Superior temporal gyrus (tissue), 1 donor: ENCODE data around the gene BRCA1.

ENCODE experiments used
- DNase-seq: peaks from one replicate; pipeline ENCODE4 v3.0.0-alpha.2; 2016; ENCODE audit errors: extremely low spot score

Gene BRCA1

DNA sequence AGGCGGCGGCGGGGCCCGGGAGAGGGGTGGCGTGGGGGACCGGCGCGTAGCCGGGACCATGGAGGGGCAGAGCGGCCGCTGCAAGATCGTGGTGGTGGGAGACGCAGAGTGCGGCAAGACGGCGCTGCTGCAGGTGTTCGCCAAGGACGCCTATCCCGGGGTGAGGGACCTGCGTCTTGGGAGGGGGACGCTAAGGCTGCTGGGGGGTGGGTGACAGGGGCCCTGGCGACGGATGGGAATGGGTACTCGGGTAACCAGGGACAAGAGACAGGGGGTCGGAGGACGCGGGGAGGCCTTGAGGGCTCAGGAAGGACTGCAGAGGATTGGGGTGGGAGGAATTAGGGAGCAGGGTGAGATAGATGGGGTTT lies 99.9 kb downstream of the BRCA1 start:
- no peak for DNase-seq

DNA sequence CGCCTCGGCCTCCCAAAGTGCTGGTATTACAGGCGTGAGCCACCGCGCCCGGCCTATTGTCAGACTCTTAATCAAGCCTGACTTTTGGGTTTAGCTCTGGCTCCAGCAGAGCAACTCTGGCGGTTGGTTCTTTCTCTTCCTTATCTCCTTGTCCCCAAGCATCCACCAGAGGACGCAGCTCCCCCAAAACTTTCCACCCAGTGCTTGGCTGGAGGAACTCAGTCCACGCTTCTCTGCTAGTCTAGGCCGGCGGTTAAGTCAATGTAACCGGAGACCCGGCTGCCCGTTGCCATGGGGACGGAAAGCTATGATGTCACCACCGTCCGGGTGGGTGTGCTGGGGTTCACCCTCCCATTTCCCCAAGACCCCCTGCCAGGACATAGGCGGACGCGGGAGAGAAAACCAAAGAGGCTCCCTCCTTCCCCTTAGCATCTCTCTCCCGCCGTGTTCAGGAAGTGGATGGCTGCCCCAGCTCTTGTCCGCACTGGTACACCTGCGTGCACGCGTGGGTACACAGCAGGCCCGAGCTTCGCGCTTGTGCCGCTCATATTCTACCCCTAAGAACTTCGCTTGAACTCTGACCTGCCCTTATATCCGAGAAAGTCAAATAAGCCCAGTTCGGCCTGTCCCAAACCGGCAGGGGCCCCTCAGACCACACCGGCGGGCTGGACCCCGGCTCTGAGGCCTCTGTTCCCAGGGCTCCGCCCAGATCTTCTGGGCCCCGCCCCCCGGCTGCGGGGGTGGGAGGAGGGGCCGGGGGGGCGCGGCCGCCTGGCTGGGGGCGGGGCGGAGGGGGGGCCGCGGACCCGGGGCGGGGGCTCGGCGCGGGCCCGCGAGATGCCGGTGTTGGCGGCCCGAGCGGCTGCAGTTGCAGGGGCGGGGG lies 100.5 kb downstream of the BRCA1 start, which contains the start of gene RND2:
Gene RND2 (plus strand): TSS at position 825 of the 883 bp plus-strand sequence. CDS start 117 bp downstream, outside the sequence.
- peak; percentile 93 for DNase-seq

DNA sequence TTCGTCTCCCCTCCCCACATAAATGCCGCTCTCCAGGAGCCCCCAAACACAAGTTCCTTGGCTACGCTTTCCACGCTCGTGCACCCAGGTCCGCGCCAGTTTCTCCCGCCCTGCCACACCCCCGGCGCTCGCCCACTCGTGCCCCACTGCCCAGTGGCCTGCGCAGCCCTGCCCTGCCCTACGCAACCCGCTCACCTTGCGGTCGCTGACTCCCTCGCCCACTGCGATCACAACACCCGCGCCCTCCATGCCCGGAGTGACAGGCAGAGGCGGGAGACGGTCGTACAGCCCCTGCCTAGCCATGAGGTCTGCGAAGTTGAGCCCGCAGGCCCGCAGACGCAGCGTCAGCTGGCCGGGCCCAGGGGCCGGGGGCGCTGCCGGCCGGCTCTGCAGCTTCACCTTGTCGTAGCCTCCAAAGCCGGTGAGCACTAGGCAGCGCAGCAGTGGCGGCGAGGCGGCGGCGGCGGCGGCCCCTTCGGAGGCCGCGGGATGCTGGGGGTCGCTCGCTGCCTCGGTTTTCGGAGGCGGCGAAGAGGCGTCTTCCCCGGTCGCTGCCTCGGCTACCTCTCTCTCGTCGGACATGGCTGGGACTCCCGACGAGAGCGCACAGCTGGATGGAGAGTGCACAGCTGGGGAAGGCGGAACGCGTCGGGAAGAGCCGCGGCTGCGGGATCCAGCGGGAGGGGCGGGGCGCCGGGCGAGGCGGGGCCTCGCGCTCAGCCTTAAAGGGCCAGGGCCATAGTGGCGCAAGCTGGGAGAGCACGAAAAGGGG lies 103.2 kb downstream of the BRCA1 start, which contains the start of gene VAT1:
Gene VAT1 (minus strand): TSS at position 645 of the 772 bp plus-strand sequence. CDS start 63 bp downstream, at position 582.
- peak; percentile 80 for DNase-seq

DNA sequence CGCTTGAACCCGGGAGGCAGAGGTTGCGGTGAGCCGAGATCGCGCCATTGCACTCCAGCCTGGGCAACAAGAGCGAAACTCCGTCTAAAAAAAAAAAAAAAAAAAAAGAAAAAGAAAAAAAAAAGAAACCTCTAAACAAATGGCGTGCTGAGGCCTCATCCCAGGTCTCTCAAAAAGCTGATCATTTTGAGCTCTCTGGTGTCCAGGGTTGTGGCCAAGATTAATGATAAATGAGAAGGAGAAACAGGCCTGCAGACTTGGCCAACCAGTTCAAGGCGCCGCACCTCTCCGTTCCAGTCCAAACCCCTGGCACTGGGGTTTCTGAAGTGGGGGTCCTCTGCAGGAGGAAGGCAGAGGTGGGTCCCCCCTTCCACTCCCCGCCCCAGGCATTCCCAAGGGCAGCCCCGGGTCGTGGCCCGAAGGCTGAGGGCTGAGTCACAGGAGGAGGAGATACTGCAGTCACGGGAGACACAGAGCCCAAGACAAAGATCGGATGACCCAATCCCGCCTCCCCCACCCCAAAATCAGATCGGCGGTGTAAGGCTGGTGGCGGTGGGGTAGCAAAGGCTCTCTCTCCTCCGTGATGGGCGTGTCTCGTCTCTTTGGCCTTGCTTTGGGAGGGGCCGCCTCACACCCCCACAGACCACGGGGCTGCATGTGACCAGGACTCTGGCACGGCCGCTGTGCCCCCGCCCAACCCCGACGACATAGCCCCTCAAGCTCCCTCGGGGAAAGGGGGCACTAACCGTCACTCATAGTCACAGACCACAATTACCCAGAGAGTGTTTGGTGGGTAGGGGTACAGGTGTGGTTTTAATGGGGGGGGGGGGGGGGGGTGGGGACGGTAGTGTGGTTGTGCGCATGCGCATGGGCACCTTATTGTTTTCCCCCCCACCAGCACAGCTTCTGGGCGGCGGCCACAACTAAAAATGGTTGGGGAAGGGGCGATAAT lies 104.1 kb downstream of the BRCA1 start:
- no peak for DNase-seq

DNA sequence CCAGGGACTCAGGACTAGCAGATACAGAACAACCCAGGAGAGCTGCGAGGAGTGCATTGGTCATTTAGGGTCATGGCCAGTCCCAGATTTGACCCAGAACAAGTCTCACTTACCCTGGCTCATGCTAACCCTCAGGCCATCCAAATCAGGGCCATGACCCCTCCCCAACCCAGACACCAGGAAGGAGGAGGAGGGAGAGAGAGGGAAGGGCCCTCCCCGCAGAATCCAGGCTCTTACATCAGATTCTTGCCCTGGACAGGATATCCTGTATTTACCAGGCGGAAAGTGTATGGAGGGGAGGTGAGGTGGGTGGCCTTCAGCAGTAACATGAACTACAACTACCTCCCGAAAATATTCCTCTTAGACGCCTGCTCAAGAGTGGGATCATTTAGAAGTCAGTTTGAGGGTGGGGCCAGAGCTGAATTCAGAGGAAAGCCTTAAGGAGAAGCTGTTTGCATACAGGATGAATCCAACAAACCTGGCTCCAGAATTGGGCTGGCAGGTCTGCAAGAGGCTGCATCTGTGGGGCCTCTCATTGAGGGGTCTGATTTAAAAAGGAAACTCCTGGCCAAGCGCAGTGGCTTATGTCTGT lies 105.0 kb downstream of the BRCA1 start:
- no peak for DNase-seq

DNA sequence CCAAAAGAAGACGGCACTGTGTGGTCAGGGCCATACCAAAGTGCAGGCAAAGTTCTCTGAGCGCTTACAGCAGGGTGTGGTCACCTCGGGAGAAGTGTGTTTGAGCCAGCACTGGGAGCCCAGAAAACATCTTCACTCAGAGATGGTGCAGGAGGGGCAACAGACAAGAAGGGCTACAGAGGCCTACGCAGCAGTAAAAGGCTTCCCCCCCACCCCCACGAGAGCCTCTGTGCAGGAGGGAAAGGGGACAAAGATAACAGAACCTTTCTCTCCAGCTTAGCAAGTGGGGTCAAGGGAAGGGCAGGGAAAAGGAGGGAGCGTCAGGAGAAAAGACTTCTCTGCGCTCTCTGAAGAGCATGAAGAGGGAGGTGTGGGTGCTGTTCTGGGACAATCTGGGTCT lies 105.7 kb downstream of the BRCA1 start:
- DNase-seq: no peak

DNA sequence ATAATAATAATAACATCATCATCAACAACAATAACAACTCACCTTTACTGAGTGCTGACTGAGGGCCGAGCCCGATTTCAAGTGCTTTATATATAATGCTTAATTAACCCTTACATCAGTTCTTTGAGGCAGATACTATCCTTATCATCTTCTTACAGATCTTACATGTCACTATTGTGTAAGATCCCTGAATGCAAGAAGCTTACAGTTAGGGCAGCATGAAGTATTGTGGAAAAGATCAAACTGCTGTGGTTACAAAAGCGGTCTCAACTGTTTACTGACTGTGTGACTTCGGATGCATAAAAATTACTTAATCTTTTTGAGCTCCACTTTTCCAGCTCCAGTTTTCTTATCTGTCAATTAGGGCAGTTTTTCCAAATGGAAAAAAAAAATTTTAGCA lies 106.2 kb downstream of the BRCA1 start:
- no peak for DNase-seq

DNA sequence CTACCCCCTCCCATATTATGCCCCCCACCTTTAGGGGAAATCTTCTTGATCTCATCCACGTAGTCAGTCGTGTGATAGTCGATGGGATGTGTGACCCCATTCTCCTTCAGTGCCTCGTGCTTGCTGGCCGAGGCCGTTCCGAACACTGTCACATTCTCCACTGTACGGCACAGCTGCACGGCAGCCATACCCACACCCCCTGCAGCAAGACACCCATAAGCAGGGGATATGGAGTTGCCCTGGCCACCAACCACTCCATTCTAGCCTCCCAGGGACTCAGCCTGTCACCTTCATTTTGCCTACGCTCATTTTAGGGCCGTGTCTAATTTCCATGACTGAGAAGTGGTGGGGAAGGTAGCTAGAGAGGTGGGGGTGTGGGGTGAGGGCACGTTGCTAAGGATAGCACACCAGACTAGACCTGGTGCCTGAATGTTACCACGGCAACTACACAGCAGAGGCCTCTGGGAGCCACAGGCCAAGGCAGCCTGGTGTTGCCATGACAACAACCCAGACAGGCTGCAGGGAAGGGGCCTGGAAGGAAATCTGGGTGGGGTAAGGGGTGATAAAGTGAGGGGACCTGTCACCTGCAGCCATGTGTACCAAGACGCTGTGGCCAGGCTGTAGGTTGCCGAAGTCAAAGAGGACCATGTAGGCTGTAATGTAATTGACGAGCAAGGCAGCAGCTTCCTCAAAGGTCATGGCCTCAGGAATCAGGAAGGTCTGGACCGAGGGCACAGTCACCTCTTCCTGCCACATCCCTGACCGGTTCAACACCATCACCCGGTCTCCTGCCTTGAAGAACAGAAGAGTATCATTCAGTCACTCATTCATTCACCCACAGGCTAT lies 106.9 kb downstream of the BRCA1 start:
- no peak for DNase-seq

DNA sequence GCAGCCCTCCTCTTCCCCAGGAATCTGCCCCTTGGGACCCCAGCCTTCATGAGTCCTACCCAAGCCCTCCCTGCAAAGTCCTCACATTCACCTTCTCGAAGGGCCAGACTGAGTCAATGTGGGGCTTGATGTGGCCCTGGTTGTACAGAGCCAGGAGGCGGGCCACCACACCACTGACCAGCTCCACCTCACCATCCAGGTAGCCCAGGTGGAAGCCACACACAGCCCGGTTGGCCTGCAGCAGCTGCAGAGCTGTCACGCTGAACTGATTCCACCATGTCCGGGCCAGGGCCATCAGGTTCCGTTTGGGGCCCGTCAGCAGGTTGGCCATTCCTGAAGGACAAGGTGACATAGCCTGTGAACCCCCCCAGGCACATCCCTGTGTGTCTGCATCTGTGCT lies 108.9 kb downstream of the BRCA1 start:
- DNase-seq: no peak

DNA sequence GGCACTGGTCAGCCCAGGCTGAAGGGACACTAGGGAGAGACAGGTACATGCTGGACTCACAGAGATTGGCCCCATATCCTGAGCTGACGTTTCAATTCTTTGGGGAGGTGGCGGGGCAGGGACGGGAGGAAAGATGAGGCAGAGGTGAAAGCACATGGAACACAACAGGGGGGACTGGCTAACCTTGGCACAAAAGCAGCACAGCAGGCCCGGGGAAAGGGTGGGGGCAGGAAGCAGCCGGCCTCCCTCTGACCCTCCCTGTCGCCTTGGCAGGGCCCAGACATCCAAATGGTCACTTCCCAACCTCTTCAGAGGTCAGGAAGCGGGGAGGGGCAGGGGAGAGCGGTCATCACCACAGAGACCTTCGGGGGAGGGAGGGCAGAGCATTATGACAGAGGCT lies 109.6 kb downstream of the BRCA1 start:
- DNase-seq: no peak

DNA sequence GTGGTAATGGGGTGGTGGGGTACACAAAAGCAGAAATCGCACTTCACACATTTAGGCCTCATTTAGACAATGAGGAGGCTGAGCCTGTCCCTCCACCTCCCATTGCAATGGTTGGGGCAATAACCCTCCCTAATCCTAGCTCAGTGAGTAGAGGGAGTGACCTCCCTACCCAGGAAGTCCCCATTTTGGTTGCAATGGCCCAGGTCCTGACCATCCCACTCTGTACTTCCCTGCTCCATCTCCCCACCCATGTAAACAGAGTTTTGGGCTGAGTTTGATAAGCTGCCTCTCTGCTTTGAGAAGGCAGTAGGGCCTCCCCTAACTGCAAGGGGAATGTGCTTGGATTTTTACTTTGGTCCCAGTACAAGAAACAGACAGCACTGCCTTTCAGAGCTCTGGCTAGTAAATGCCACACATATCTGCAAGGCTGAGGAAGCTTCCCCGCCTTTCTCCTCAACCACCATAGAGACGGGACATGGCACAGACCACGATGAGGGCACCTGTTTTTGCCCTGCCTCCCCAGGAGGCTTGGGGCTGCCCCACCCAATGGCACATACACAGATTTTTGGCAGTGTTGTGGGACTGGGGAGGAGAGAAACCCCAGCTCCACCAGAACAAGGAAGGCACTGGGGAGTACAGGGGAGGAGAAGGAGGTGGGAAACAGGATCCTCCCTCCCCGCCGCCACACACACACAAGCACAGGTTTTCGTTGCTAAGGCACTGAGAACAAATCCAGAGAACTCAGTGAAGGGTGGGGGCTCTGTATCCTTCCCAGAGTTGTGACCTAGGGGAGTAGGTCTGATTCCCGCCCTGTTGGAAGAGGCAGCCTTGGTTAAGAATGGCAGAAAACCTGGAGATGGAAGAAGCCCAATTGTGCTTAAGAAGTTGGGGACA lies 110.3 kb downstream of the BRCA1 start:
- DNase-seq: no peak

DNA sequence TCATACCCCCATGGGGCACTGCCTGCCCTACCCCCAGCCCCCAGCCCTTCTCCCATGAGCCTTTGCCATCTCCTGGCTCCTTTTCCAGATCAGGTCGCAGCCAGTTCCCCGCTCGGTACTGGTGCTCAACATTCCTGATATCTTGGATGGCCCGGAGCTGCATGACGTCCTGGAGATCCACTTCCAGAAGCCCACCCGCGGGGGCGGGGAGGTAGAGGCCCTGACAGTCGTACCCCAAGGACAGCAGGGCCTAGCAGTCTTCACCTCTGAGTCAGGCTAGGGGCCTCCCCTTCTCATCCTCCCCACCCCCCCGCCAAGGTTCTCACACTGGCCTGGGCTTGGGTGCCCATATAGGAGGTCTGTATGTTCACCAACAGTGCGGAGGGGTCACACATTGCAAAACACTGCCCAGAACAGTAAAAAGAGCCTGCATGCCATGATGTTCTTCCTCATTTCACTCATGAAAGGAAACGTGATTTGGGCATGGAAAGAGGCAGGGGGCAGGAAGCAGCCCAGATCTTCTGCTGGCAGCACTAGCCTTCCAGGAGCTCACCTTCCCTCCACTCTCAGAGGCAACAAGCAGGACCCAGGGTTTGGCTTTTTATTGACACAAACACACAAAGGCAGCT lies 111.0 kb downstream of the BRCA1 start:
- DNase-seq: no peak

DNA sequence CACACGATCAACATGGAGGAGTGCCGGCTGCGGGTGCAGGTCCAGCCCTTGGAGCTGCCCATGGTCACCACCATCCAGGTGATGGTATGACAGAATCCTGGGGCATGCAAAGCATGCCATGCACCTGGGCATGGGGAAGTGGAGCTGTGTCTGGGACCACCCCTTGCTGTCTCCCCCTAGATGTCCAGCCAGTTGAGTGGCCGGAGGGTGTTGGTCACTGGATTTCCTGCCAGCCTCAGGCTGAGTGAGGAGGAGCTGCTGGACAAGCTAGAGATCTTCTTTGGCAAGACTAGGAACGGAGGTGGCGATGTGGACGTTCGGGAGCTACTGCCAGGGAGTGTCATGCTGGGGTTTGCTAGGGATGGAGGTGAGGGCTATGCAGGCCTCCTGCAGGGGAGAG lies 111.9 kb downstream of the BRCA1 start:
- DNase-seq: no peak

DNA sequence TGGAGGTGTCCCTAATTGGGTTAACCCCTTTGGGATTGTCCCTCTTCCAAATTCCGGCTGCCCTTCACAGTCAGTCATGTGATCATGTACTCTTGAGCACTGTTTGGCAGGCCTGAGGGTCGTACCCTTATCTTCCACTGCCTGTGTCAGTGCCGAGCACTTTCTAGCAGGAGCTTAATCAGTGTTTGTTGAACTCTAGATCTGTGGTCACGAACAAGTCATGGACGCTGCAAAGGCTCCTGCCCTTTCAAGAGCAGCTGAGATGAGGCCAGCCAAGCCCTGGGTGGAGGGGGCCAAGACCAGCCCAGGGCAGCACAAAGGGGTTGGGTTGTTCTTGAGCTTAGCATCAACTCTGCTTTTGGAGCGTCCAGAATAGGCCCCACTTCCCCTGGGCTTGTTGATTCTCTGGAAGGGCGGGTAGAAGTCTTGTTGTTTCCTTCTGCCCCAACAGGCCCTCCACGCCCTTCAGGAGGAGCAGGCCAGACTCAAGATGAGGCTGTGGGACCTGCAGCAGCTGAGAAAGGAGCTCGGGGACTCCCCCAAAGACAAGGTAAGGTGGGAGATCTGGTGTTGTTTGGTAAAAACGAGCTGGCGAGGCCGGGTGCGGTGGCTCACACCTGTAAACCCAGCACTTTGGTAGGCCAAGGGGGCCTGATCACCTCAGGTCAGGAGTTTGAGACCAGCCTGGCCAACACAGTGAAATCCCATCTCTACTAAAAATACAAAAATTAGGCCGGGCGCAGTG lies 113.3 kb downstream of the BRCA1 start:
- DNase-seq: no peak

DNA sequence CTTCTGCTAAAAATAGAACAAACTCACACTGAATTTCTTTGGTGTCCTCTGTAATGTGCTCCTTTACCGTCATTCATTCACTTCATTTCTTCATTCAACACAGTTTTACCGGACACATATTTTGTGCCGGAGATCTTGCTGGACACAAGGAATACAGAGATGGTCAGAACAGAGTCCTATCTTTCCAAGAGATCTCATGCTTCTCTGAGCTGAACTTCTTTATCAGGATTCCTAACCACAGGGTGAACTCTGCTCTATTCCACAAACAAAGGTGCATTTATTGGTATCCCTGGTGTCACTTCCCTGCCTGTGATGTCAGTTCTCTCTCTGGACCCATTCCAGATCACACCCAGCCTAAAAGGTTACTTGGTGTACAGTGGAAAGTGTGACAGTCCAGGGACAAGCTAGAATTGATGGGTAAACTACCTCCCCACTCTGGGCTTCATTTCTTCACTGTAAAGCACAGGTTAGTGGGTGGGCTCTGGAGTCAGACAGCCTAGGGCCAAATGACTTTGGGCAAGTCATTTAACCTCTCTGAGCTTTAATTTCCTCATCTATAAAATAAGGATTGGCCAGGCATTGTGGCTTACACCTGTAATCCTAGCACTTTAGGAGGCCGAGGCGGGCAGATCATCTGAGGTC lies 114.4 kb downstream of the BRCA1 start:
- no peak for DNase-seq

DNA sequence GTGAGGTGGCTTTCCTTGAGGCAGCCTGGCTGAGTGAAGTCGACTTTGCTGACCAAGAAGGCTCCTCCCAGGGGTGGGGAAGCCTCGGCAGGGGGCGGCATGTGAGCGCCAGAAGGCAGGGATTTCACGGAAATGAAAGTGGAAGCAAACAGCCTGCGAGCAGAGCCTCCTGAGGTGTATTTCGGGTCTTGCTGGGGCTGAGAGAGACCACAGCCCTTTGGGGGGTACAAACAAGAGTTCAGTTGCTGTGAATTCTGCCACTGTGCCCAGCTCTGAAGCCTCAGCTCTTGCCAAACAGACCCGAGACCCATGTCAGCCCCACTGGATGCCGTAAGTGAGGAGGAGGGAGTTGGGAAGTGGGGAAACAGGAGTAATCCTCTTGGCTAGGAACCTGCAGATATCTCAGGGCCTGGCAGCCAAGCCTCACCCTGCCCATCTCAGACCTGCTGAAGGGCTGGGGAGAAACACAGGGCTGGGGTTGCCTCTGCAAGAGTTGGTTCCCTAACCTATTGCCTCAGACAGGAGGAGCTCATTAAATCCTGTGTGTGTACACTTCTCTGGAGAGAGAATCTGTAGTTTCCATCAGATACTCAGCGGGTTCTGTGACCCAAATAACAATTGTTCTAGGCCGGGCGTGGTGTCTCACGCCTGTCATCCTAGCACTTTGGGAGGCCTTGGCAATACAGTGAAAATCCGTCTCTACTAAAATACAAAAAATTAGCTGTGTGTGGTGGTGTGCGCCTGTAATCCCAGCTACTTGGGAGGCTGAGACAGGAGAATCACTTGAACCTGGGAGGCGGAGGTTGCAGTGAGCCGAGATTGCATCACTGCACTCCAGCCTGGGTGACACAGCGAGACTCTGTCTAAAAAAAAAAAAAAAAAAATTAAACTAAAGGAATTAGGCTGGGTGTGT lies 118.3 kb downstream of the BRCA1 start, which contains the start of gene IFI35:
Gene IFI35 (plus strand): TSS at position 146 of the 913 bp plus-strand sequence. CDS start 164 bp downstream, at position 310.
- DNase-seq: peak; percentile 73
